ENCODE data around the gene NBPF26. TPM values are rescaled to one million over a fixed set of nuclear protein-coding genes. Genes with fewer than 3 reads are reported as not detected.
"Not testable (repeated sequence)": the region's sequence is repeated elsewhere in the genome, so short reads cannot be mapped to it uniquely, and the experiment has no call there.

The NBPF26 gene
- total RNA-seq, 2 experiments from 2014 or later: 15.9 to 19.3 TPM

GRCh38 chr1:120844186-120844944, 120.6 kb downstream of the NBPF26 start:
- H3K36me3 Mint-ChIP-seq, H3K4me1 Mint-ChIP-seq, H3K9me3 Mint-ChIP-seq, H3K27me3 Mint-ChIP-seq: not testable (repeated sequence)
- Mint-ChIP-seq H3K4me3 (peak overlapping the region; percentile 91), H3K27ac (peak overlapping the region; percentile 97)
- peak; percentile 79 for DNase-seq

GRCh38 chr1:120844945-120845330, 121.2 kb downstream of the NBPF26 start:
- H3K27ac Mint-ChIP-seq: peak overlapping the region; percentile 88
- H3K27me3 Mint-ChIP-seq, DNase-seq: not testable (repeated sequence)

DNA sequence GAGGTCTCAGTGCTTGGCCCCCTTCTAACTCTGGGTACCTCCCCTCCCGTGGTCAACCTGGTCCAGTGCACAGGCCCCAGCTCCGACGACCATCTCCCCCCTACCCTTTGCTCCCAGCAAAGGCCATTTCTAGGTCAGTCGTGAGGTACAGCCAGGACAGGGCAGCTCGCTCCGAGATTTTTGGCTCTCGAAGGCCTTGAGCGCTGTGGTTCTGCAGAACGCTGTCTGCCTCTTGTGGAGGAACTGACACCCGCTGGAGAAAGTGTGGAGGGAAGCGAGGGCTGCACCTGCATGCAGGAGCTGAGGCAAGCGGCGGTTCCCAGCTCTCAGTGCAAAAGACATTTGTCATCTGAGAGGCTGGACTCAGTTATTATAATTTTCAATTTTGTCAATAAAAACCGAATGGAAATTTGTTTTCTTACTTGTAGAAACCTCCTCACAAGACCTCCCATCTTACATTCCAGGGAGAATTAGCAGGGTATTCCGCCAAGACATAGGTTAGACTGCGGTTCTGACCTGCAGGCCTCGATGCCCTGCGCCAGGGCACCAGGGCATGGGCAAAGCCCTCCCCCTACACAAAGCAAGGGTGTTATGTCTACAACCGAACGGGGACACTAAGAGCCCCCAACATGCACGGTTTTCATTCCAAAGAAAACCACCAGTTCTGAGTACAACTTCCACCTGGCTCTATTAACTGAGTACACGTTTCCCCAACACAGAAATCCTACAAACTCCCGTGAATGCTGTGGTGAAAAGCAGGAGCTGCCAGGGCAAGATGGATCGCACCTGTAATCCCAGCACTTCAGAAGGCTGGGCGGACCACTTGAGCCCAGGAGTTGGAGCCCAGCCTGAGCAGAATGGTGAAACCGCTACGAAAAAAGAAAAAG, 125.9 kb downstream of the NBPF26 start:
- H3K9me3 Mint-ChIP-seq: not testable (repeated sequence)
- H3K4me1 Mint-ChIP-seq: peaks cover 13% of the 10 kb centered on the region

More at GRCh38 chr1:120844945-120845330, 121.2 kb downstream of the NBPF26 start:
- not testable (repeated sequence) for H3K36me3 Mint-ChIP-seq, H3K9me3 Mint-ChIP-seq, H3K4me1 Mint-ChIP-seq
- H3K4me3 Mint-ChIP-seq: peak overlapping the region; percentile 91

DNA sequence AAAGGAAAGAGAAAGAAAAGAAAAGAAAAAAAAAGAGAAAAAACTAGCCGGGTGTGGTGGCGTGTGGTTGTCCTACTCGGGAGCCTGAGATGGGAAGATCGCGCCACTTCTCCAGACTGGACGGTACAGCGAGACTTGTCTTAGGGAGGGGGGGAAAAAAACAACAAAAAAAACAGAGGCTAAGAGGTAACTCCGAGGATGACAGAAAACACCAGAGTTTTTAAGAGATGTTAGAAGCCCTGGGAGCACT, 126.5 kb downstream of the NBPF26 start:
- H3K9me3 Mint-ChIP-seq, DNase-seq, H3K27me3 Mint-ChIP-seq, H3K36me3 Mint-ChIP-seq: not testable (repeated sequence)
- peak overlapping the region; percentile 99 for H3K27ac Mint-ChIP-seq
- peaks cover 18% of the 10 kb centered on the region for H3K4me1 Mint-ChIP-seq
- H3K4me3 Mint-ChIP-seq: peak overlapping the region; percentile 77

More for the DNA sequence above, 125.9 kb downstream of the NBPF26 start:
- H3K27me3 Mint-ChIP-seq, H3K36me3 Mint-ChIP-seq: not testable (repeated sequence)
- peak; percentile 38 for DNase-seq
- Mint-ChIP-seq H3K4me3 (peak overlapping the region; percentile 77), H3K27ac (peak overlapping the region; percentile 99)

DNA sequence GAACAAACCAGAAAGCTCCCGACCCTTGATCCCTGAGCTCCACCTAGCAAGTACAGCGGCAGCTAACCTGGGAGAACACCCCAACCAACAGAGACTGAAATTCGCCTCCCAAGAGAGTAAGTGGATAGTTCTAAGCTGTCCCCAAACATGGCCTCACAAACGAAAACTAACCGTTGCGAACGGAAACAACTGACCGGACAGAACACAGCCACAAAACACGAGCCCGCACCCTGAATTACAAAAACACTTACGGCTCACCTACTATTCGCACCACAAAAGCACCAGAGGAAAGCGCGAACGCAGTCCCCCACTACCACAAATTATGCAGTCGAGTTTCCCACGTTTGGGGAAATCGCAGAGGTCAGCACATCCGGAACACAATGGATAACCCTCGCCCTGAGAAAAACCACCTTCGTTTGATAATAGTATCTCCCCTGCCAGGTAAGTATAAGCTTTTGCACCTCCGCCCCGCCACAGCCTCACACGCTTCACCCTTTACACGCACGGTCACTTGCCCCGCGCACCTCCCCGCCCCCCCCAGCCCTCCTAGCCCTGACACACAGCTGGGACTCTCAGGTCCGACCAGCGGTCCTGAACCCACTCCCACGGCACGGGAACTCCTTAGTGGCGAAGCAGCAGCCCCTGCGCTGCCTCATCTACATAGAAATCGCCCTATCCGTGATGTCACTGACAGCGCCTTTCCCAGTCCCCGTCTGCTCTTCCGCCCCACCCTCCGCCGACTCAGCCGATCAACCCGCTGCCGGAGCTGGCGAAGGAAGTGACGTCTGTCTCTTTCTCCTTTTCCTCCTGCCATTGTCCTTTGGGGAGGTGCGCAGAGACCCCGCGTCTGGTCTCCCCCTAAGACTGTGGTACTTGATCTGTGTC, 127.0 kb downstream of the NBPF26 start:
- not testable (repeated sequence) for H3K9me3 Mint-ChIP-seq, H3K36me3 Mint-ChIP-seq, H3K27me3 Mint-ChIP-seq
- Mint-ChIP-seq H3K27ac (peak overlapping the region; percentile 99), H3K4me3 (peak overlapping the region; percentile 77), H3K4me1 (peaks cover 21% of the 10 kb centered on the region)
- DNase-seq: peak; percentile 86

- H3K4me1 Mint-ChIP-seq: peaks cover 16% of the 10 kb centered on the region
- not testable (repeated sequence) for DNase-seq, H3K4me3 Mint-ChIP-seq, H3K27me3 Mint-ChIP-seq, H3K27ac Mint-ChIP-seq, H3K36me3 Mint-ChIP-seq, H3K9me3 Mint-ChIP-seq
Observed at GRCh38 chr1:120858144-120858543, 134.4 kb downstream of the NBPF26 start.

DNA sequence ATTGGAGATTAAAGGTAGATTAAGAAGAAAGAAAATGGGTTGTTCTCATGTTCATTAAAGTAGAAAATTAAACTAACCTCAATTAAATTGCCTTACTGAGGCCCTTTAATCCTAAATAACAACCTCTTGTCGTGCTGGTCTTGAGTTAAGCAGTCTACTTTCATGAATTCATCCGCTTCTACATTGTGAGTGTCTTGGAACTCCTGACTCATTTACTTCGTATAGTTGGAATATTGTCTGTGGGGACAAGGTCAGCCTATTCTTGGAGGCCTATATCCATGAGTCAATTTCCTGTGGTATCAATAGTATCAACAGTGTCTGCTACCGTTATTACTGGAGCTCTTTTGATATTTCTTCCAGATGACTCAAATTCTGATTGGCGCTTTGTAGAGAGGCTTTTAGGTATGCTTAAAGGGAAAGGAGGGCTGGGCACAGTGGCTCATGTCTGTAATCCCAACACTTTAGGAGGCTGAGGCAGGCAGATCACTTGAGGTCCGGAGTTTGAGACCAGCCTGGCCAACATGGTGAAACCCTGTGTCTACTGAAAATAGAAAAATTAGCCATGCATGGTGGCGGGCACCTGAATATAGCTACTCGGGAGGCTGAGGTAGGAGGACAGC, 136.0 kb downstream of the NBPF26 start:
- H3K36me3 Mint-ChIP-seq, H3K27ac Mint-ChIP-seq, H3K4me3 Mint-ChIP-seq, DNase-seq, H3K27me3 Mint-ChIP-seq, H3K9me3 Mint-ChIP-seq: not testable (repeated sequence)
- H3K4me1 Mint-ChIP-seq: peaks cover 13% of the 10 kb centered on the region

DNA sequence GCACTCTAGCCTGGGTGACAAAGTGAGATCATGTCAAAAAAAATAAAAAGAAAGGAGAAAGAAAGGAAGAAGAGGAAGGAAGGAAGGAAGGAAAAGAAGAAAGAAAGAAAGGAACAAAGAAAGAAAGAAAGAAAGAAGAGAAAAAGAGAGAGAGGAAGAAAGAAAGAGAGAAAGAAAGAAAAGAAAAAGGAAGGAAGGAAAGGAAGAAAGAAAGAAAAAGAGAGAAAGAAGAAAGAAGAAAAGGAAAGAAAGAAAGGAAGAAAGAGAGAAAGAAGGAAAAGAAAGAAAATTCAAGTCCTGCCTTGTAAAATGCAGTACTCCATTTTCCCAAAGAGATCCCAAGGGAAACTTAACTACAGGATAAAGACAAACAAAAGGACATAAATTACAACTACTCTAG, 154.5 kb downstream of the NBPF26 start:
- H3K4me1 Mint-ChIP-seq, H3K27me3 Mint-ChIP-seq, H3K36me3 Mint-ChIP-seq, H3K27ac Mint-ChIP-seq, DNase-seq, H3K9me3 Mint-ChIP-seq, H3K4me3 Mint-ChIP-seq: not testable (repeated sequence)

DNA sequence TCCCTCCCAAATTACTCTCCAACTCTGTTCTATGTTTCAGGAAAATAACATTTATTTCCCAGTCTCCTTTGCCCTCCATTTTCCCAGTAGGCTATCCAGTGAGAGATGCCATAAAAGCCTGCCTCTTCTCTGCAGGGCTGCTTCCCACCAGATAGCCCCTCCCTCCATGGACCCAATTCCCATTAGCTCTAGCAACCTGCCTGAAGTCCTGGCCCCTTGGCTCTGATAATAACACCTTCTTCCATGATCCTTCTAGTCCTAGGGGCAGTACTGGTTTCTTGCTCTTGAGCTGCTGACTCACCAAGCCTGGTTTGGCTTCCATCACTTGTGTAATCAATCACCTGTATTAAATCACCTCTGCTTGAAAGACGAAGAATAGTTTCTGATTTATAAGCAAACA, 156.3 kb downstream of the NBPF26 start:
- not testable (repeated sequence) for H3K4me1 Mint-ChIP-seq, H3K4me3 Mint-ChIP-seq, DNase-seq, H3K9me3 Mint-ChIP-seq, H3K36me3 Mint-ChIP-seq, H3K27me3 Mint-ChIP-seq, H3K27ac Mint-ChIP-seq

- not testable (repeated sequence) for H3K4me1 Mint-ChIP-seq, H3K27ac Mint-ChIP-seq, H3K27me3 Mint-ChIP-seq, H3K4me3 Mint-ChIP-seq, DNase-seq, H3K9me3 Mint-ChIP-seq, H3K36me3 Mint-ChIP-seq
Observed at GRCh38 chr1:120881934-120882333, 158.2 kb downstream of the NBPF26 start.

Other genes with a start within 250 kb of the NBPF26 start
- not detected for gene PPIAL4A, start 165.8 kb downstream of the NBPF26 start, total RNA-seq

Data from activated naive CD8-positive, alpha-beta T cell treated with anti-CD3 and anti-CD28 coated beads for 36 hours (primary cell).